Measurements from ENCODE around the gene ST6GAL2. TPM values are rescaled to one million over a fixed set of nuclear protein-coding genes. Genes with fewer than 3 reads are reported as not detected.
A peak's percentile ranks its signal among the peaks of the same experiment; 100 is the strongest.

Gene ST6GAL2
- total RNA-seq, 4 donors from 2014 or later = 0.04 to 1.3 (median 0.82) TPM

GRCh38 chr2:106886916-106887758 is 1.2 kb upstream of the ST6GAL2 start:
- no peak for DNase-seq (ENCODE audit: low spot score in 2 of 2)
- intact Hi-C loops (cut with DNase I; ENCODE audit: low total_unique reads) = no loop called here
- TF ChIP-seq POLR2A (IDR thresholded peaks at IDR 0.05) (no peak), CTCF (IDR thresholded peaks at IDR 0.05) (no peak)
- WGBS, 2 donors = 1 to 3% methylated on average over 12 to 69 of the region's 71 CpGs
- H3K4me3 ChIP-seq (ENCODE audit: low read depth, poor library complexity, severe bottlenecking) = no peak overlapping the region

- intact Hi-C loops (cut with DNase I; ENCODE audit: low total_unique reads) = no loop called here
- TF ChIP-seq POLR2A (IDR thresholded peaks at IDR 0.05) (no peak), CTCF (IDR thresholded peaks at IDR 0.05) (no peak)
- DNase-seq (ENCODE audit: low spot score in 2 of 2) = no peak
- no peak overlapping the region for H3K4me3 ChIP-seq (ENCODE audit: low read depth, poor library complexity, severe bottlenecking)
- 3% methylated on average over 10 of the region's 10 CpGs for WGBS, 2 donors
Observed at GRCh38 chr2:106885329-106885728, 638 bp downstream of the ST6GAL2 start.

GRCh38 chr2:106882673-106883072 is 3.3 kb downstream of the ST6GAL2 start:
- intact Hi-C loops (cut with DNase I; ENCODE audit: low total_unique reads) = no loop called here
- TF ChIP-seq POLR2A (IDR thresholded peaks at IDR 0.05) = no peak
- TF ChIP-seq CTCF (IDR thresholded peaks at IDR 0.05) = no peak
- WGBS, 2 donors = 89 to 95% methylated on average over 3 of the region's 3 CpGs
- DNase-seq (ENCODE audit: low spot score in 2 of 2) = peak in 1 of 2 donors; percentile 46
- no peak overlapping the region for H3K4me3 ChIP-seq (ENCODE audit: low read depth, poor library complexity, severe bottlenecking)

- intact Hi-C loops (cut with DNase I; ENCODE audit: low total_unique reads) = no loop called here
- WGBS, 2 donors = 95 to 99% methylated on average over 4 of the region's 4 CpGs
- no peak overlapping the region for H3K4me3 ChIP-seq (ENCODE audit: low read depth, poor library complexity, severe bottlenecking)
- TF ChIP-seq CTCF (IDR thresholded peaks at IDR 0.05) (no peak), POLR2A (IDR thresholded peaks at IDR 0.05) (no peak)
- DNase-seq (ENCODE audit: low spot score in 2 of 2) = peak in 1 of 2 donors; percentile 60
Observed at GRCh38 chr2:106878206-106878605, 7.8 kb downstream of the ST6GAL2 start.

GRCh38 chr2:106876699-106877098 is 9.3 kb downstream of the ST6GAL2 start:
- intact Hi-C loops (cut with DNase I; ENCODE audit: low total_unique reads) = no loop called here
- 71 to 73% methylated on average over 5 of the region's 5 CpGs for WGBS, 2 donors
- peak in 1 of 2 donors; percentile 14 for DNase-seq (ENCODE audit: low spot score in 2 of 2)
- TF ChIP-seq POLR2A (IDR thresholded peaks at IDR 0.05) (no peak), CTCF (IDR thresholded peaks at IDR 0.05) (no peak)
- no peak overlapping the region for H3K4me3 ChIP-seq (ENCODE audit: low read depth, poor library complexity, severe bottlenecking)

All from lower leg skin (tissue), 4 donors.